OCI-M2 (cell line): Measurements from ENCODE around the gene TMEM163.
"Not testable (repeated sequence)": the region's sequence is repeated elsewhere in the genome, so short reads cannot be mapped to it uniquely, and the experiment has no call there.

Source experiments
- DNase-seq: peaks from one replicate; lab custom pipeline; 2025; ENCODE audit not compliant: unreplicated experiment; lab: John Stamatoyannopoulos, UW

TMEM163 gene

GRCh38 chr2:134499307-134499926 lies 219.4 kb downstream of the TMEM163 start:
- no peak for DNase-seq

GRCh38 chr2:134498654-134499053 lies 220.1 kb downstream of the TMEM163 start:
- no peak for DNase-seq

DNA sequence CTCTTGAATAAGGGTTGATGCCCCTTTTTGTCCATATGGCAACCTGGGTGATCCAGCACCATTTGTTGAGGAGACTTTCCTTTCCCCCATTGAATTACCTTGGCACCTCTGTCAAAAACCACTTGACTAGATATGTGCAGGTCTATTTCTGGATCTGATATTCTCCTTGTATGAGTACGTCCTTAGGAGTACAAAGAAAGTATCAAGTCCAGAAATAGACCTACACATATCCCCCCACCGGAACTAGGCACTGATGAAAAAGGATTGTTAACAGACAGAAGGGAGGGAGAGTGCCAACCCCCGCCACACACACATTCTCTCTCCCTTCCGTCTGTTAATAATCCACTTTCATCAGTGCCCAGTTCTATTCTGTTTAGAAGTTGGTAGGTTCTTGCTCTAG lies 225.0 kb downstream of the TMEM163 start:
- DNase-seq, result no peak

DNA sequence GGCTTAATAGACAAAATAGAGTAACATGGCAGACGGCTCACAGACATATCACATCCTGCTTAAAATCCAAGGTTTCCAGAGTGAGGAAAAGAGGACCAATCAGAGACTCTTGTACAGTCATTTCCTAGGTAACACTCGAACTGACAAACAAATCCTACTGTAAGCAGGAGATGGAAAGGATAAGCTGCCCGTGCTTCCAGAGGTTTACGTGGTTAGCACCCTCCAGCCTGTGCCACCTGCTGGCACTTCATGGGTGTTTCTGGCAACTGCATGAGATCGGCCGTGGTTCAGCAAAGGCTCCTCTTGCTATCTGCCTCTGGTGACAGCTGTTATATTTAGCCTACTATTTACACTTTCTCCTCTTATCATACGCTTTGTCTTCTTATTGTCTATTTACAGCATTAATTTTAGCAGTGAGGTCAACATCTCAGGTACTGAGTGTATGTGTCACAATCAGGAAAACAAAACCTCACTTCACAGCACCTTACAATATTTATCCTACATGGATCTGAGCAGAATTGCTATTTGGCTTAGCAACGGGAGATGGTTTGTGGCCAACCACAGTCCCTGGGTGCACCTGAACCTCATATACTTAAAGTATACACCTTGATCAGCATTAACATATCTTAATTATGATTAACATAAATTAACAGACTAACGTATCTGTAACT lies 226.9 kb downstream of the TMEM163 start:
- no peak for DNase-seq

GRCh38 chr2:134491022-134491421 lies 227.8 kb downstream of the TMEM163 start:
- DNase-seq, result no peak

DNA sequence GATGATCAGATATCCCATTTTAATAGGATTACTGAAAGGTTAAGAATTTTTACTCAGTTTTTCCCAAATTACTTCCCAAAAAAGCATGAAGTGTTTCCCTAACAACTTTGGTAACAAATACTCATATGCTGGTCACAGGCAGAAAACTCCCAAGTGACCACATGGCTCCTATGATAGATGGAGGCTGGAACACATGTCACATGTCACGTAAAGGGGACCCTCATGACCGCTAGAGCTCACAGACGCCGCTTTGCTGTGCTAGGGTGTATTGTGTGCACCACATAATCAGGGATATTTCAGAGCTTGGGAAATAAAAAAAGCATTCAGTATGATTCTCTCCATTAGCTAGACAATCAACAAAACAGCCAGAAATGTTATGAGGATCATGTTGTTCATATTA lies 228.2 kb downstream of the TMEM163 start:
- DNase-seq, result no peak

DNA sequence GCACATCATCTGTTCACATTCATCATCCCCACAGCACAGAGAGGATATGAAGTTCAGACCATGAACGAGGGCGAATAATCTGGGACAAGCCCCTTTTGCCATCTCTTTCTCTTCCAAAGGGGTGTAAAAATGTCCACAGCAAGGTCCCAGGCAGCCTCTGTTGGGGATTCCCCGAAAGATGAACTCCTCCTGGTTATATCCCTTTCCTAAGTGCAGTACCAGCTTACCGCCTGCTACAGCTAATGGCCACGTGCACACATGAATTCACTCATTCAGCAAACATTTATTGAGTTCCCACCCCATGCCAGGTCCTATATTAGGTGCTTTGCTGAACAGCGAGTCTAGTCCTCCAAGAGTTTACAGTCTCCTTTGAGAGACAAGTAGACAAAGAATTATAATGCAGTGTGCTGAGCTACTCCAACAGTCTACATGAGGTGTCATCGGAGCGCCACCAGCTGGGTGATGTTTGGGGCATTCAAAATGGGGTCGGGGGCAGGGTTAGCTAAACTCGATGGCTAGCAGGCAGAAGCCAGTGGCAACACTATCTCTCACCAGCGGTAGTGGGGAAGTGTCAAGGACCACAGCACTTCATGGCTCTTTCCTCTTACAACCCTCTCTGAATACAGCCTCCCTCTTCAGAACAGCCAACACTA lies 228.9 kb downstream of the TMEM163 start:
- no peak for DNase-seq

GRCh38 chr2:134482766-134483340 lies 235.9 kb downstream of the TMEM163 start:
- DNase-seq, result no peak

- DNase-seq, result no peak
These were observed 236.6 kb downstream of the TMEM163 start for GRCh38 chr2:134482131-134482723.

GRCh38 chr2:134479696-134480330 lies 239.0 kb downstream of the TMEM163 start:
- DNase-seq, result no peak

GRCh38 chr2:134476982-134477381 lies 241.8 kb downstream of the TMEM163 start:
- not testable (repeated sequence) for DNase-seq

- DNase-seq, result no peak
These were observed 248.1 kb downstream of the TMEM163 start for GRCh38 chr2:134470561-134471168.

DNA sequence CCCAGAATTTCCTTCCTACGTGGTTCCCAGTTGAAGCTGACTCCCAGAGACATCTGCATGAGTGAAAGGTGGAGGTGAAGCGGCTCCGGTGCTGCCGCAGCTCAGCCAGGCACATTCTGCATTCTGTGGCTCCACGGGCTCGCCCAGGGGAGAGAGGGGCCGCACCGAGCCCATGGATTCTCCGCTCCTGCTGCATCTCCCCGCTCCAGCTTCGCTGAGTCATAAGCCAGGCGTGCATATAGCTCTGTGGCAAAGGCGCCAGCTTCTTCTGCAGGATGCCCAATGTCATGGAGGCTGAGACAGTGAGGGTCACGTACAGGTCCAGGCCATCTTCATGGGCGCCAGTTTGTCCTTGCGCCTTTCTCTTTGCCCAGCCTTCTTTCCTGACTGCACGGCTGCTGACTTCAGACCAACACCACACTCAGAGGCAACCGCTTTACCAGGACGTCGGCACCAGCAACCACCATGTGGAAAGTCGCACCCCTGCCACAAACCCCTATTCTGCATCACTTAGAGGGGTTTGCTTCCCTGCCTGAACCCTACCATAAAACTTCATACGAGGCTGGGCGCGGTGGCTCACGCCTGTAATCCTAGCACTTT lies 249.2 kb downstream of the TMEM163 start:
- DNase-seq, result no peak

- no peak for DNase-seq
These were observed 250.0 kb downstream of the TMEM163 start for GRCh38 chr2:134468776-134469175.

DNA sequence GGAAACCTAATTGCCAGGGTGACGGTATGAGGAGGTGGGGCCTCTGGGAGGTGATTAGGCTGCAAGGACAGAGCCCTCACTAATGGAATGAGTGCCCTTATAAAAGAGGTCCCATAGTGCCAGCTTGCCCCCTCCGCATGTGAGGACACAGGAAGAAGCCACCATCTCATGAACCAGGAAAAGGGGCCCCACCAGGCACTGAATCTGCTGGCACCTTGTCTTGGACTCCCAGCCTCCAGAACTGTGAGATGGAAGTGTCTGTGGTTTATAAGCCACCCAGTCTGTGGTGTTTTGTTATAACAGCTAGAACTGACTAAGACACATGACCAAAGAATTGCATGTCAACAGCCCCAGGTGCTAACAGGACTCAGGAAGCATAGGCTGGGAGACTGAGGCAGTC lies 250.6 kb downstream of the TMEM163 start:
- DNase-seq, result no peak

GRCh38 chr2:134466141-134466540 lies 252.7 kb downstream of the TMEM163 start:
- no peak for DNase-seq

GRCh38 chr2:134465228-134466105 lies 253.3 kb downstream of the TMEM163 start:
- no peak for DNase-seq

GRCh38 chr2:134463699-134464022 lies 255.1 kb downstream of the TMEM163 start:
- DNase-seq, result no peak
